GM19397 (cell line): ENCODE measurements around the gene NUBPL.
A peak's percentile ranks its signal among the peaks of the same experiment; 100 is the strongest.
"Not testable (repeated sequence)": the region's sequence is repeated elsewhere in the genome, so short reads cannot be mapped to it uniquely, and the experiment has no call there.

ENCODE experiments used
- ATAC-seq: cut with Tn5 transposase; IDR thresholded peaks from one replicate; pipeline ENCODE4 v1.9.1; 2021; ENCODE audit warnings: mild to moderate bottlenecking, moderate library complexity; ENCODE audit not compliant: unreplicated experiment

The NUBPL gene

DNA sequence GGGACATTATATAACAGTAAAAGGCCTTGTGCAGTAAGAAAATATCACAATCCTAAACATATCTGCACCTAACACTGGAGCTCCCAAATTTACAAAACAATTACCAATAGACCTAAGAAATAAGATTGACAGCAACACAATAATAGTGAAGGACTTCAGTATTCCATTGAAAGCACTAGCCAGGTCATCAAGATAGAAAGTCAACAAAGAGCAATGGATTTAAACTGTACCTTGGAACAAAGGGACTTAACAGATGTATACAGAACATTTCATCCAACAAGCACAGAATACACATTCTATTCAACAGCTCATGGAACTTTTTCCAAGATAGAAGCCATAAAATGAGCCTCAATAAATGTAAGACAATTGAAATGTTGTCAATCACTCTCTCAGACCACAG, 306.4 kb downstream of the NUBPL start:
- no peak for ATAC-seq

DNA sequence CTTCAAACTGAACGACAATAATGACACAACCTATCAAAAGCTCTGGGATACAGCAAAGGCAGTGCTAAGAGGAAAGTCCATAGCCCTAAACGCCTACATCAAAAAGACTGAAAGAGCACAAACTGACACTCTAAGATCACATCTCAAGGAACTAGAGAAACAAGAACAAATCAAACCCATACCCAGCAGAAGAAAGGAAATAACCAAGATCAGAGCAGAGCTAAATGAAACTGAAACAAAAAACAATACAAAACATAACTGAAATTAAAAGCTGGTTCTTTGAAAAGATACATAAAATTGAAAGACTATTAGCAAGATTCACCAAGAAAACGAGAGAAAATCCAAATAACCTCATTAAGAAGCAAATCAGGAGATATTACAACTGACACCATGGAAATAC, 306.9 kb downstream of the NUBPL start:
- ATAC-seq, result not testable (repeated sequence)

DNA sequence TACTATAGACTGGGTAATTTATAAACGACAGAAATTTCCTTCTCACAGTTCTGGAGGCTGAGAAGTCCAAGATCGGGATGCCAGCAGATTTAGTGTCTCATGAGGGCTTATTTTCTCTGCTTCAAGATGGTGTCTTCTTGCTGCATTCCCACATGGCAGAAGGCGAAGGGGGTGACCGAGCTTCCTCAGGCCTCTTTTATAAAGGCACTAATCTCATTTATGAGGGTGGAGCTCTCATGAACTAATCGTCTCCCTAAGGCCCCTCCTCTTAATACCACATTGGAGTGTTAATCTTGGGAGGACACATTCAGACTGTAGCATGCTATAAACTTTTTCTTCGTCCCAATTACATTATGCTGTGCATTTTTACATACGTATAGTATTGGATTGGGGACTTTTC, 315.5 kb downstream of the NUBPL start:
- ATAC-seq, result no peak

DNA sequence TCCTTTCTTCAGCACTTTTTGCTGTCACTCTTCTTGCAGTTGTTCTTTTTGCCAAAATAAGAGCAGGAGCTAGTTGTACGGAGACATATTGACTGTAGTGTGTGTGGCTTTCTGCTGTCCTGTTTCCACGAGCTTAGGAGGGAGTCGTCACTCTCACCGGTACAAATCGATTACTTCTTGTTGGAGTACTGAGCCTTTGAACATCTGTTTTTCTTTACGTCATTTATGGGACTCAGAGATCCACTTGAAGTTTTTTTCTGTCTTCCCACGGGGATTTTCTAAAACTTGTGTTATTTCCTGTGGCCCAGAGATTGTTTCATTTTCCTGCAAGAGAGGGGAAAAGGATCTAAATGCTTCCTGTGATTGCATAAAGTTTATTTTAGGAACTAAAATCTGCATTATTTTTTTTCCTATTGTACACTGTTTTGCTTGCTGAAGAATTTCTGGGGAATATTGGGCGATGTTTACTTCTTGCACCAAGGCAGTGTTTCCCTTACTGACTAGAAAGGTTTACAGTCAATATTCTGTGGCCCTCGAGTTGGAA, 316.1 kb downstream of the NUBPL start:
- no peak for ATAC-seq

DNA sequence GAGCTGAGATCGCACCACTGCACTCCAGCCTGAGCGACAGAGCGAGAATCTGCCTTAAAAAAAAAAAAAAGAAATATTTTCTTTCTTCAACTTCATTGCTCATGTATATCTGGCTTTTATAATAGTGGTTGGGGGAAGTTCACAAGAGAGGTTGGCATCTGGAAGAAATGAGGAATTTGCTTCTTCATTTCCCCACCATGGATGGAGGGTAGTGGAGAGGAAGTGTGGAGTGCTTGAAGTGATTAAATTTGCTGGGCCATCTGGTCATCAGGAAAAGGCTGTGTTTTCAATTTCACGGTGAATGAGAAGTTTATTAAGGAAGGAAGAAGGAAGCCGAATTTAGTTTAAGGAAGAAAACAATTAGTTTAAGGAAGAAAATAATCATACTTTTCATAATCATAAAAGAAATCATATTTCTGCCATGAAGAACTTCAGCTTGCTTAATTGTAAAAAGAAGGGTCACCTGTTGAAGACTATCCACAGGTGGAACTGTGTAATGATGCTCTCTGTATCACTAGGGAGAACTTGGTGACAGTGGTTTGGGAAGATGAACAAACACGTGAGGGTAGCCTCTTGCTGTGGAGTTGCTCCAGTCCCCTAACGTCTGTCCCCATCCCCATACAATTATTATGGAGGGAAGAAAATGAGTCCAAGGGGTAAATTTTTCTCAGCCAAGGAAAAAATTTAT, 318.6 kb downstream of the NUBPL start:
- no peak for ATAC-seq

DNA sequence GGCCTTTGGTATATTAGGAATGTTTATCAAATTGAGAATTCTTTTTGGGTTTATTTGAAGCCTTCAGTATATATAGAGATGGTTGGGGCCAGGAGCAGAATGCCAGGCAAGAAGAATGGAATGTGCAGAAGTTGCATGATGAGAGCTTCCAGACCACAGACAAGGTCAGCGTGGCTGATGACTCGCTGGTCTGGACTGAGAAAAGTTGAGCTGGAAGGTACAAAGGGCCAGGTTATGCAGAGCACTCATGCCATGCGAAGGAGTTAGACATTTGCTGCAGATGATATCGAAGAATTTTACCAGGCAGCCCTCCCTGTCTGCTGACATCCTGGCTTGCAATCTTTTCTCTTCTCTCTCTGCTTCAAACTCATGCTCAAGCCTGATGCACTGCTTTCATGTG, 319.7 kb downstream of the NUBPL start:
- no peak for ATAC-seq

DNA sequence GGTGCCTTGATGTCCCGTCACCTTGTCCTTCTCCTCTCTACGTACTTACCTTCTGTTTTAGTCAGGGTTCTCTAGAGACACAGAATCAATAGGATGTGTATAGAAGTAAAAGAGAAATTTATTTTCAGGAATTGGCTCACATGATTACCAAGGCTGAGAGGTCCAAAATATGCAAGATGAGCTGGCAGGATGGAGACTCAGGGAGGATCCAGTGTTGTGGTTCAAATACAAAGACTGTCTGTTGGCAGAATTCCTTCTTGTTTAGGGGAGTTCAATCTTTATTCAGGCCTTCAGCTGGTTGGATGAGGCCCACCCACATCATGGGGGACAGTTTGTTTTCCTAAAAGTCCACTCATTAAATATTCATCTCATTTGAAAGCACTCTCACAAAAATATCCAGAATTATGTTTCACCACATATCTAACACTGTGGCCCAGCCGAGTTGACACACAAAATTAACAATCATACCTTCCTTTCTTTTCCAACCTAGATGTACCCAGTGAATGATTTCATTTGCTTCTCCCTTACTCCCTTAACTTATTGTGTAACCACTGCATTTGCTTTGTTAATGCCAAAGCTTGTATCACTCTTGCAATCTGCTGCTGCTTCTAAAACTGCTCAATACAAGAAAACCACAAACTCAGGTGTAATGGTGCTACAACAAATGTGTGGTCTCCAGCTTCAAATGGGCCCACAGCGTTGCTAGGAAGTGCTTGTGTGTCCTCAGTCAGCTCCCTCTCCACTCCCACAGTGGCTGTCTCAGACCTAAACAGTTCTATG, 320.5 kb downstream of the NUBPL start:
- no peak for ATAC-seq

DNA sequence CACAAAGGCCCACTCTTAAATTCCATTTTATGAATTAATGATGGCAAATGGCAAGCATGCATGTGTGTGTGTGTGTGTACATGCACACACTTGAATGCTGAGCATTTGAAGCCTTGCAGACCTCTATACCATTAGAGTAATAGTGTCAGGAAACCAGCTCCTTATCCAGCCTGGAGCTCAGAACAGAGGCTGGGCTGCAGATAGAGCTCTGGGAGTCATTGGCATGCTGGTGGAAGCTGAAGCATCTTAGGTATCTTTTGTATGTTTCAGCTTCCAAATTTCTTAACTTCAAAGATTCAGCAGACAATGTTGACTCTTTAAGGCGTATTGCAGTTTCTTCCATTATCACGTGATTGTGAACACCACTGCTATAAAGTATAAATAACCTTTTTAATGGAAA, 323.0 kb downstream of the NUBPL start:
- no peak for ATAC-seq

DNA sequence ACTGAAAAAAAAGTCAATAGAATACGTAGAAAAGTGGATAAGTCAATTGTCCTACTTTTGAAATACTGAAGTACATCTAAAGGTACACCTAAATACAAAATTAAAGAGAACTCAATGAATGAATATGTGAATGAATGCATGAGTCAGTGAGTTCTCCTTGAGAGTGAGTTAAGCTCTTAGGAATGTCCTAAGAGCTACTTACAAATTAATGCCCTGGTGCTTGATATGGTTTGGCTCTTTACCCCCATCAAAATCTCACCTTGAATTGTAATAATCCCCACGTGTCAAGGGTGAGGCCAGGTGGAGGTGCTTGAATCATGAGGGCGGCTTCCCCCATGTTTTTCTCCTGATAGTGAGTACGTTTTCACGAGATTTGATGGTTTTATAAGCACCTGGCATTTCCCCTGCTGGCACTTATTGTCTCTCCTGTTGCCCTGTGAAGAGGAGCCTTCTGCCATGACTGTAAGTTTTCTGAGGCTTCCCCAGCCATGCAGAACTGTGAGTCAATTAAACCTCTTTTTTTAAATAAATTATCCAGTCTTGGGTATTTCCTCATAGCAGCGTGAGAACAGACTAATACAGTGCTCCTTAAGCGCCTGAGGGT, 323.7 kb downstream of the NUBPL start:
- ATAC-seq, result no peak

DNA sequence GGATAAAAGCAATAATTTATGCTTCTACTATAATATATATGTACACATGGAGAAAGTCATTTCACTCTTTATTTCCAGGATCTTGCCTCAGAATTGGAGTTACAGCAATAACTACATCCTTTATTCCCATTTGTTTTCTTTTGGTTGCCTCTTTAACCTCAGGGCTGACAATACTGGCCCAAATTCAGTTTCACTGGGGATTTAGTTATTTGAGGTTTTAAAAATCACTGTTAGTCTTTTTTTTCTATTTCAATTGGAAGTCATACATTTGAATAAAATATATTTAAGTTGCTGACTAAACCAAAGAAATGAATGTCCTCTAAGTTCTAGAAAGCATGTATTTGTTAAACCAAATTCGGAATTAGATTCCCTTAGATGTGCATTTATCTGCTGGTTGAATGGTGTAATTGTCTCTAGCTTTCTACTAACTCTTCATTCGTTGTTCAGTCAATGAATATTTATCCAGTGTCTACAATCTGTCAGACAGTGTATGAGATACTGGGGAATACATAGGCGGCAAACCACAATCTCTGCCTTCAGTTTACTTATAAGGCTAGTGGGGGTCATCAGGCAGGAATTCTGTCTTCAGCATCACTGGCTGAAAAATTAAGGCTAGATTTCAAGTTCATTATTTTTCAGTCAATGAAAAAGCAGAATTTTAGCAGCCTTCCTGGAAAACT, 325.1 kb downstream of the NUBPL start:
- no peak for ATAC-seq

DNA sequence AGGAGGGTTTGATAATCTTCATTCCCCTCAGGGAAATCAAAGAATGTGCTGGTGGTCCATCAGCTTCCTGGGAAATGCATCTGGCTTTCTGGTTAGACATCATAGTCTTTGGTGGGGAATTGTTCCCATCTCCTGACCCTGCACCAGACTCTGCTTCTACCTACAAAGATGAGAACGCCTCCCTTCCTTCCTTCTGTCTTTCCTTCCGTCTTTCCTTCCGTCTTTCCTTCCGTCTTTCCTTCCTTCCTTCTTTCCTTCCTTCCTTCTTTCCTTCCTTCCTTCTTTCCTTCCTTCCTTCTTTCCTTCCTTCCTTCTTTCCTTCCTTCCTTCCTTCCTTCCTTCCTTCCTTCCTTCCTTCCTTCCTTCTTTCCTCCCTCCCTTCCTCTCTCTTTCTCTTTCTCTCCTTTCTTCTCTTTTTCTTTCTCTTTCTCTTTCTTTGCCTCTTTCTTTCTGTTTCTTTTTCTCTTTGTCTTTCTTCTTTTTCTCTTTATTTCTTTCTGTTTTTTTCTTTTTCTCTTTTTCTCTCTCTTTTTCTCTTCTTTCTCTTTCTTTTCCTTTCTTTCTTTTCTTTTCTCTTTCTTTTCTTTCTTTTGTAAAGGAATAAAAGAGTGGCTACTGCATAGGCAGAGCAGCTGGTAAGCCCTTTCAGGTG, 326.9 kb downstream of the NUBPL start:
- no peak for ATAC-seq

DNA sequence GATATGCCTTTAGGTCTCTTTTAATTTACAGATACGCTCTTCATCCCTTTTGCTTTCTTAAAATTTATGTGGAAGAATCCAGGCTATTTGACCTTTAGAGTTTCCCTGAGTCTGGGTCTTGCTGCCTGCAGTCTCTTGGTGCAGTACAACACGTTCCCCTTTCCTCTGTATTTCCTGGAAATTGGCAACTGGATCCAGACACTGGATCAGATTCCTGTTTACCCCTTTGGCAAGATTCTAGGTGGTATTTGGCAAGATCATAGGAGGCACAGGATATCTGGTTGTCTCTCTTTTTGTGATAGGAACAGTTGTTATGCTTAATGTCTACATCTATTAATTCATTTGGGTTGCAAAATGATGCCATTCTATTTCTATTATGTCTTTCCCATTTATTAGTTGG, 328.1 kb downstream of the NUBPL start:
- ATAC-seq, result no peak

DNA sequence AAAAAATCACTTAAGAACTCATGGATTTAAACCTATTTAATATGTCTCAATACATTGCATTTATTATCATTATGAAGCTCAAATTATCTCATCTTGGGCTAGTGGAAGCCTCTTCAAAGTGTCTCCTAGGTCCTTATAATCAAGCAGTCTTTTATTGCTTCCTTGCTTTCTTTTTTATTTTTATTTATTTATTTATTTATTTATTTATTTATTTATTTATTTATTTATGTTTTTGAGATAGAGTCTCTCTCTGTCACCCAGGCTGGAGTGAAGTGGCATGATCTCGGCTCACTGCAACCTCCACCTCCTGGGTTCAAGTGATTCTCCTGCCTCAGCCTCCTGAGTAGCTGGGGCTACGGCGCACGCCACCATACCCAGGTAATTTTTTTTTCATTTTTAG, 329.0 kb downstream of the NUBPL start:
- ATAC-seq, result not testable (repeated sequence)

DNA sequence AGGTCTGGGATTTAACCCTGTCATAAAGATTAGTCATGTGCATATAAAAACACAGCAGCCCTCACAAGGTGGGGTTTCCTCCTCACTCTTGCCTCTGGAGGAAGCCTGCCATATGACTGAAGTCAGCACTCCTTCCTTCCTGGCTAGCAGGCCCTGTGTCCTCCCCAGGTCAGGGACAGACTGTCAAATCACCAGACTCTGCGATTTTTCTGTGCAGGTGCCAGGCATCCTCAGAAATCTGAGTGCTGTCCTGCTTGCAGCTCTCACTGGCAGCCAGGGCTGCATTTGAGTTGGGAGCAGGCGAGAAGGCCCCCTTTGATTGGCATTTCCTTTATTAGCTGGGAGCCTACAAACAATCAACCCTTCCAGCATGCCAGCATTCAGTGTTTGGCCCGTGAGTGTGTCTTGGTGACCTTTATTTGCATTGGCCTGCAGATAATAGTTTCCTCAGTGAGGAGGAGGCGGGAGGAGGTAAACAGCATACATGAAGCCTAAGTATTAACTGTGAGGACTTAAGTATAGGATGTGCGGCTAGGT, 332.1 kb downstream of the NUBPL start:
- ATAC-seq, result no peak

DNA sequence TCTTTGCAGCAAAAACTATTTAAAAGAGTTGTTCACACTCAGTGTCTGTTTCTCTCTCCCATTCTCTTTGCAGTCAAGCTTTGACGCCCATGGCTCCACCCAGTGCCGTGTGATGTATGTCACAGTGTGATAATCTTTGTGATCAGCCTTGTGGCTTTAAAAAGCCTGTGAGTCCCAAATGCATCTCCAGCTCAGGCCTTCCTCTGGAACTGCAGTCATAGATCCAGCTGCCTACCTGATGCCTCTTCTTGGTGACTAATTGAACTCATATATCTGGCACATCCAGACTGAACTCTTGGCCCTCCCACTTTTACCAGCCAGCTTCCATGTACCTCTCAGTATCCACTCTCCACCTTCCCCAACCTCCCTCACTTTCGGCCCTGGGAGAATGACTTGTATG, 333.1 kb downstream of the NUBPL start:
- ATAC-seq, result no peak

DNA sequence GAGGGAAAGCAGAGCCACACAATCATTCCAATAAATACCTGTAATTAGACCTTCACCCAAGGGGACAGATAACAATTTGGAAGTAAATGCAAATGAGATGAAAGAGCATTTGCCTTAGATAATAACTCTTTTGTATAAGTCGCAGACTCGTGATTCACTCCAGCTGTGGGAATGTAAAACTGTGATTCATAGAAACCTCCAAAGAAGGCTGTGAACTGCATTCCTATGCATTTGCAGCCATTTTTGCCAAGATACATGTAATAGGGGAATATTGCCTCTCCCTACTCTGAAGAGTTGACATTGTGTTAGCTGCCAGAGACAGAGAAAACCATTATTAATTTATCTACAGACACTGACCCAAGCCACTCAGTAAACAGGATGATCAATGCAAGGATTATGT, 334.0 kb downstream of the NUBPL start:
- ATAC-seq, result no peak

DNA sequence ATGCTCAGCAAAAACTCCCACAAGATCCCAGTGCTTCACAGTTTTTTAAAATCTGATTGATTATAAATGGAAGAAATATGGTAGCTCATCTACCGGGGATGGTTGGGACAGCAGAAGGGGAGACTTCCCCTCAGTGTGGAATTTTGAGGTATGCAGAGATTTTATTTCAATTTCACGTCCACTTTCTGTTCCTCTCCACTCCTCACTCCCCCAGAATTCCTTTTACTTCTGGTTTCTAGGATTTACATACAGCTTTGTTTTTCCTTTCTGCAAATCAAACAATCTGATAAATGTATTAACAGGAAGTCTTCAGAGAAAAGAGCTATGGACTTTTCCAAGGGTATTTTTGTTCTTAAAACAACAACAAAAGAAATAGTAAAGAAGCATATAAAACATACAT, 334.4 kb downstream of the NUBPL start:
- no peak for ATAC-seq

DNA sequence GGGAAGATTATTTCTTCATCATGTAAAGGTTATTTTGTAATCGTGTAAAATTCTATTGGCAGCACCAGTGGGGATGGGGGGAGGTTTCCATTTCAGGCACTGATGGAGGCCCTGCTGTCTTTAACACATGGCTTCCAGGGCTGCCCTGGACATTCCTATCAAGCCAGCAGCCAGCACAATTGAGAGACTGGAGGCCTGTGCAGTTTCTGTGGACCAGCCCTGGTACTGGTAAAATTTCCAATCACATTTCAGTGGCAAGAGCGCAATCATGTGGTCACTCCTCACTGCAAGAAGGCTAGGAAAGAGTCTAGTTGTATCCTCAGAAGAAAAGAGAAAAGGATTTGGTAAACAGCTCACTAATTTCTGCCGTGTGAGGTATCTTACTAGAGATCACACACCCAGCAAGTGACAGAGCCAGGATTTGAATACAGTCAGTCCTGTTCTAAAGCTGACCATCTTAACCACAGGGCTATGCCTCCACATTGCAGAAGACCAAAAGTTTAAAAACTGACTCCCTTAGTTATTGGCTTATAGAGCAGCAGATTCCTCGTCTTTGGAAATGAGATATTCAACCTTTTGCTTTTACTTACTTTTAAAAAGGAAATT, 336.5 kb downstream of the NUBPL start:
- ATAC-seq, result no peak

DNA sequence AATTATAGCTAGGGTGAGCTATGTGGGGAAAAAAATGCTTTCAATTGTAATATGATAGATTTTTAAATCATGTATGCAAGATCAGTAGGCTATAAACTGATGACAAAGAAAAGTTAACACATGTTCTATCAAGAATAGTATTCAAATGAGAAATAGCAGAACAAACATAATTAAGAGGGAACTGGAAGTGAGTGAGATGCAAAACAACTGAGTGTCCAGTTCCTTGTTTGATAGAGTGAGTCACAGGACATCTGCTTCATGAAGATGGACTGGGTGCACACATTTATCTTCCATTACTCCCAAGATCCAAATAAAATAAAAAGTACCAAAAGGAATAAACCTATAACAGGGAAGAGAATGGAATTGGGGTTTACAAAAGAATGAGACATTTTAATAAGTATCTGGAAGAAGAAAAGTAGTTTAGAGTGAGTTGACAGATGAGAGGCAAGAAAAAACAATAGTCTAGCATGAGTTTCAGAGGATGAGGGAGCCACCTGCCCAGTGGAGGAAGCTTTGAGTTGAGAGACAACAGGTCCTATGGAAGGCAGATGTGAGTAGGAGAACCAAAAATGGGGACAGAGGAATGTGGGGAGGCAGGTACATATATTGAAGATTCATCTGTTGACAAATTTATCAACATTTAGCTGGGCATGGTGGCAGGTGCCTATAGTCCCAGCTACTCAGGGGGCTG, 337.8 kb downstream of the NUBPL start:
- ATAC-seq, result peak; percentile 50

DNA sequence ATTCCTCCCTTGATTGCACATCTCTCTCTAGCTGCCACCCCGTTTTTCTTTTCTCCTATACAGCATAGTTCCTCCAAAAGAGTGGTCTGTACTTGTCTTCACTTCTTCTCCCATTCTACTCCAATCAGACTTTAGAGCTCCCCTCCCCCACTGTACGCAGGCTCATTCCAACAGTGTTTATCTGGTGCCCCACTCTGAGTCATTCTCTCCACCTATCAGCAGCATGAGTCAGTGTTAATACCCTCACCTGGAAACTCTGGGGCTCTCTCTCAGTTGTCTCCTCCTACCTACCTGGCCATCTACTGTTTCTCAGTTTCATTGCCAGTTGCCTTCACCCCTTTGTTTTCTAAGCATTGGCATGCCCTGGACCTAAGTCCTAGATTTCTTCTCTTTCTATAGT, 340.8 kb downstream of the NUBPL start:
- no peak for ATAC-seq
